Activated naive CD8-positive, alpha-beta T cell treated with anti-CD3 and anti-CD28 coated beads for 36 hours (primary cell): ENCODE results near the gene PCSK9. TPM values are rescaled to one million over a fixed set of nuclear protein-coding genes. Genes with fewer than 3 reads are reported as not detected.
A peak's percentile ranks its signal among the peaks of the same experiment; 100 is the strongest.

Experiments used
- DNase-seq: peaks from one replicate; pipeline ENCODE4 v3.0.0; 2021
- H3K27ac Mint-ChIP-seq: one replicate; pipeline ENCODE4 v1.8.0; 2022; ENCODE audit warnings: mild to moderate bottlenecking, moderate library complexity, mixed read lengths
- H3K27me3 Mint-ChIP-seq: one replicate; pipeline ENCODE4 v1.8.0; 2022; ENCODE audit warnings: mild to moderate bottlenecking, mixed read lengths
- H3K36me3 Mint-ChIP-seq: one replicate; pipeline ENCODE4 v1.8.0; 2021; ENCODE audit warnings: mild to moderate bottlenecking, mixed read lengths
- H3K4me1 Mint-ChIP-seq: one replicate; pipeline ENCODE4 v1.8.0; 2021; ENCODE audit warnings: mixed read lengths
- H3K4me3 Mint-ChIP-seq: one replicate; pipeline ENCODE4 v1.8.0; 2022; ENCODE audit warnings: mild to moderate bottlenecking, moderate library complexity, mixed read lengths
- H3K9me3 Mint-ChIP-seq: one replicate; pipeline ENCODE4 v1.8.0; 2022; ENCODE audit warnings: mixed read lengths
- total RNA-seq, 2 experiments: library from RNA; stranded (reverse); gene quantifications; one replicate each; pipeline ENCODE4 v1.2.3, GENCODE V29; 2021

PCSK9 gene
- total RNA-seq, 2 experiments from 2014 or later, result not detected

- no peak for DNase-seq
- Mint-ChIP-seq H3K27me3 (no peaks in the 10 kb centered on the region), H3K9me3 (no peaks in the 10 kb centered on the region), H3K4me1 (peaks cover 3% of the 10 kb centered on the region), H3K4me3 (no peak overlapping the region), H3K27ac (no peak overlapping the region), H3K36me3 (no peaks in the 10 kb centered on the region)
Observed at GRCh38 chr1:55057270-55057955, 18.1 kb downstream of the PCSK9 start.

GRCh38 chr1:55057956-55058298 is 18.6 kb downstream of the PCSK9 start:
- peaks cover 3% of the 10 kb centered on the region for H3K4me1 Mint-ChIP-seq
- no peak for DNase-seq
- H3K27me3 Mint-ChIP-seq, result no peaks in the 10 kb centered on the region
- H3K9me3 Mint-ChIP-seq, result no peaks in the 10 kb centered on the region
- H3K36me3 Mint-ChIP-seq, result no peaks in the 10 kb centered on the region
- no peak overlapping the region for H3K27ac Mint-ChIP-seq
- H3K4me3 Mint-ChIP-seq, result no peak overlapping the region

- H3K27me3 Mint-ChIP-seq, result no peaks in the 10 kb centered on the region
- H3K4me1 Mint-ChIP-seq, result peaks cover 3% of the 10 kb centered on the region
- no peak overlapping the region for H3K27ac Mint-ChIP-seq
- no peak overlapping the region for H3K4me3 Mint-ChIP-seq
- no peak for DNase-seq
- H3K36me3 Mint-ChIP-seq, result no peaks in the 10 kb centered on the region
- H3K9me3 Mint-ChIP-seq, result no peaks in the 10 kb centered on the region
Observed at GRCh38 chr1:55059302-55060132, 20.2 kb downstream of the PCSK9 start.

GRCh38 chr1:55060133-55060999 is 21.0 kb downstream of the PCSK9 start:
- H3K27ac Mint-ChIP-seq, result no peak overlapping the region
- no peaks in the 10 kb centered on the region for H3K36me3 Mint-ChIP-seq
- no peaks in the 10 kb centered on the region for H3K9me3 Mint-ChIP-seq
- no peak overlapping the region for H3K4me3 Mint-ChIP-seq
- DNase-seq, result peak; percentile 33
- H3K4me1 Mint-ChIP-seq, result peaks cover 3% of the 10 kb centered on the region
- H3K27me3 Mint-ChIP-seq, result no peaks in the 10 kb centered on the region

GRCh38 chr1:55061000-55061705 is 21.8 kb downstream of the PCSK9 start:
- peaks cover 3% of the 10 kb centered on the region for H3K4me1 Mint-ChIP-seq
- H3K27ac Mint-ChIP-seq, result no peak overlapping the region

GRCh38 chr1:55061706-55062321 is 22.5 kb downstream of the PCSK9 start:
- Mint-ChIP-seq H3K36me3 (peaks cover 10% of the 10 kb centered on the region), H3K4me3 (no peak overlapping the region), H3K4me1 (peaks cover 3% of the 10 kb centered on the region), H3K27me3 (no peaks in the 10 kb centered on the region), H3K27ac (no peak overlapping the region), H3K9me3 (no peaks in the 10 kb centered on the region)
- DNase-seq, result no peak

More at GRCh38 chr1:55061000-55061705, 21.8 kb downstream of the PCSK9 start:
- Mint-ChIP-seq H3K4me3 (no peak overlapping the region), H3K27me3 (no peaks in the 10 kb centered on the region), H3K9me3 (no peaks in the 10 kb centered on the region), H3K36me3 (peaks cover 4% of the 10 kb centered on the region)
- no peak for DNase-seq

GRCh38 chr1:55062801-55063576 is 23.6 kb downstream of the PCSK9 start:
- no peaks in the 10 kb centered on the region for H3K9me3 Mint-ChIP-seq
- H3K36me3 Mint-ChIP-seq, result peaks cover 17% of the 10 kb centered on the region
- peaks cover 3% of the 10 kb centered on the region for H3K4me1 Mint-ChIP-seq
- H3K4me3 Mint-ChIP-seq, result no peak overlapping the region
- H3K27me3 Mint-ChIP-seq, result no peaks in the 10 kb centered on the region
- no peak overlapping the region for H3K27ac Mint-ChIP-seq
- DNase-seq, result no peak

GRCh38 chr1:55063577-55063942 is 24.2 kb downstream of the PCSK9 start:
- Mint-ChIP-seq H3K27ac (no peak overlapping the region), H3K4me1 (peaks cover 3% of the 10 kb centered on the region), H3K27me3 (no peaks in the 10 kb centered on the region), H3K36me3 (peaks cover 18% of the 10 kb centered on the region), H3K4me3 (no peak overlapping the region), H3K9me3 (no peaks in the 10 kb centered on the region)
- no peak for DNase-seq

GRCh38 chr1:55064071-55064581 is 24.8 kb downstream of the PCSK9 start:
- H3K4me1 Mint-ChIP-seq, result peaks cover 3% of the 10 kb centered on the region
- H3K9me3 Mint-ChIP-seq, result no peaks in the 10 kb centered on the region
- H3K27ac Mint-ChIP-seq, result no peak overlapping the region
- no peak for DNase-seq
- no peaks in the 10 kb centered on the region for H3K27me3 Mint-ChIP-seq
- peaks cover 24% of the 10 kb centered on the region for H3K36me3 Mint-ChIP-seq
- no peak overlapping the region for H3K4me3 Mint-ChIP-seq

- peaks cover 28% of the 10 kb centered on the region for H3K36me3 Mint-ChIP-seq
- H3K9me3 Mint-ChIP-seq, result no peaks in the 10 kb centered on the region
- H3K4me1 Mint-ChIP-seq, result peaks cover 3% of the 10 kb centered on the region
- DNase-seq, result no peak
- no peaks in the 10 kb centered on the region for H3K27me3 Mint-ChIP-seq
- H3K27ac Mint-ChIP-seq, result no peak overlapping the region
- H3K4me3 Mint-ChIP-seq, result no peak overlapping the region
Observed at GRCh38 chr1:55064861-55065263, 25.5 kb downstream of the PCSK9 start.

GRCh38 chr1:55065648-55066047 is 26.3 kb downstream of the PCSK9 start:
- Mint-ChIP-seq H3K27ac (no peak overlapping the region), H3K4me3 (no peak overlapping the region), H3K9me3 (no peaks in the 10 kb centered on the region), H3K4me1 (no peaks in the 10 kb centered on the region), H3K27me3 (no peaks in the 10 kb centered on the region), H3K36me3 (peaks cover 36% of the 10 kb centered on the region)
- DNase-seq, result no peak

GRCh38 chr1:55067022-55067778 is 27.9 kb downstream of the PCSK9 start:
- Mint-ChIP-seq H3K4me3 (no peak overlapping the region), H3K9me3 (no peaks in the 10 kb centered on the region), H3K4me1 (peaks cover 2% of the 10 kb centered on the region), H3K27ac (peak overlapping the region; percentile 72), H3K27me3 (no peaks in the 10 kb centered on the region), H3K36me3 (peaks cover 42% of the 10 kb centered on the region)
- no peak for DNase-seq

- H3K4me3 Mint-ChIP-seq, result no peak overlapping the region
- H3K36me3 Mint-ChIP-seq, result peaks cover 48% of the 10 kb centered on the region
- no peak for DNase-seq
- H3K9me3 Mint-ChIP-seq, result no peaks in the 10 kb centered on the region
- H3K4me1 Mint-ChIP-seq, result peaks cover 8% of the 10 kb centered on the region
- no peak overlapping the region for H3K27ac Mint-ChIP-seq
- H3K27me3 Mint-ChIP-seq, result no peaks in the 10 kb centered on the region
Observed at GRCh38 chr1:55067914-55068313, 28.6 kb downstream of the PCSK9 start.
